HEK293 (cell line): Measurements from ENCODE around the gene OPCML.

Source experiments
- CTCF ChIA-PET: fragments of 350-600 bp; formaldehyde crosslinking; extraction: SDS; loops from one replicate; lab custom pipeline; 2021; ENCODE audit warnings: antibody characterized with exemption; lab: Yijun Ruan, JAX
- POLR2A ChIA-PET: fragments of 300-600 bp; formaldehyde crosslinking; extraction: SDS; loops from one replicate; lab custom pipeline; 2020; ENCODE audit warnings: antibody characterized with exemption, inconsistent platforms; lab: Yijun Ruan, JAX
- H3K27ac ChIP-seq: fragments of 200-500 bp; sonication (Bioruptor generic); 2 replicates; pipeline ENCODE4 v1.5.1; 2014; ENCODE audit warnings: low read depth, low read length, control low read depth, inconsistent platforms; ENCODE audit errors: extremely low read depth
- H3K36me3 ChIP-seq, 2 experiments: fragments of 200-500 bp in 1 of 2; sonication (Bioruptor generic) in 1 of 2; 1 replicate in 1 of 2; 2 replicates in 1 of 2; pipeline ENCODE4 v1.5.1; 2014 to 2017; ENCODE audit warnings: inconsistent platforms in 2 of 2, low read length in 2 of 2; ENCODE audit not compliant: control insufficient read depth in 2 of 2, insufficient read depth in 1 of 2
- H3K4me1 ChIP-seq: fragments of 200-500 bp; sonication (Bioruptor generic); 2 replicates; pipeline ENCODE4 v1.5.1; 2014; ENCODE audit warnings: mild to moderate bottlenecking, low read length, inconsistent platforms; ENCODE audit not compliant: control insufficient read depth, insufficient read depth
- H3K4me3 ChIP-seq: 2 replicates; pipeline ENCODE4 v1.5.1; 2011; ENCODE audit warnings: low read depth, mild to moderate bottlenecking, control low read depth, low read length, moderate library complexity
- H3K9me3 ChIP-seq: fragments of 200-500 bp; sonication (Bioruptor generic); 2 replicates; pipeline ENCODE4 v1.5.1; 2014; ENCODE audit warnings: low read depth, low read length, inconsistent platforms; ENCODE audit not compliant: control insufficient read depth, insufficient read depth
- ATF2 ChIP-seq: fragments of 450-650 bp; formaldehyde crosslinking; IDR thresholded peaks from 2 replicates; pipeline ENCODE4 v1.5.1; 2016; ENCODE audit warnings: missing biosample characterization, missing genetic modification characterization, low read depth
- EGR2 ChIP-seq: fragments of 450-650 bp; formaldehyde crosslinking; IDR thresholded peaks from 2 replicates; pipeline ENCODE4 v1.5.1; 2016; ENCODE audit warnings: low read depth, missing biosample characterization, missing genetic modification characterization
- GLI4 ChIP-seq: fragments of 450-650 bp; formaldehyde crosslinking; IDR thresholded peaks from 2 replicates; pipeline ENCODE4 v1.5.1; 2016; ENCODE audit warnings: missing biosample characterization, missing genetic modification characterization
- IKZF3 ChIP-seq: fragments of 450-650 bp; IDR thresholded peaks from 2 replicates; pipeline ENCODE4 v1.5.0; 2018; ENCODE audit warnings: missing biosample characterization, mild to moderate bottlenecking, missing genetic modification characterization, moderate library complexity
- ZBTB11 ChIP-seq: fragments of 450-650 bp; formaldehyde crosslinking; conservative IDR thresholded peaks from 2 replicates; pipeline ENCODE4 v1.5.1; 2016; ENCODE audit warnings: low read depth, missing biosample characterization, missing genetic modification characterization
- ZBTB44 ChIP-seq: fragments of 450-650 bp; IDR thresholded peaks from 2 replicates; pipeline ENCODE4 v1.5.1; 2018; ENCODE audit warnings: missing biosample characterization, mild to moderate bottlenecking, missing genetic modification characterization
- ZBTB6 ChIP-seq: fragments of 450-650 bp; formaldehyde crosslinking; IDR thresholded peaks from 2 replicates; pipeline ENCODE4 v1.5.1; 2017; ENCODE audit warnings: missing biosample characterization, missing genetic modification characterization
- ZEB2 ChIP-seq: fragments of 450-650 bp; formaldehyde crosslinking; IDR thresholded peaks from 2 replicates; pipeline ENCODE4 v1.5.1; 2016; ENCODE audit warnings: missing biosample characterization, missing genetic modification characterization
- ZNF146 ChIP-seq: fragments of 450-650 bp; formaldehyde crosslinking; IDR thresholded peaks from 2 replicates; pipeline ENCODE4 v1.5.1; 2016; ENCODE audit warnings: missing biosample characterization, missing genetic modification characterization
- ZNF169 ChIP-seq: fragments of 450-650 bp; formaldehyde crosslinking; IDR thresholded peaks from 2 replicates; pipeline ENCODE4 v1.5.1; 2016; ENCODE audit warnings: missing biosample characterization, missing genetic modification characterization
- ZNF174 ChIP-seq: fragments of 450-650 bp; formaldehyde crosslinking; IDR thresholded peaks from 2 replicates; pipeline ENCODE4 v1.5.0; 2017; ENCODE audit warnings: missing biosample characterization, mild to moderate bottlenecking, missing genetic modification characterization
- ZNF19 ChIP-seq: fragments of 450-650 bp; formaldehyde crosslinking; IDR thresholded peaks from 2 replicates; pipeline ENCODE4; 2016; ENCODE audit warnings: missing biosample characterization, missing genetic modification characterization, low read depth
- ZNF211 ChIP-seq: fragments of 450-650 bp; formaldehyde crosslinking; IDR thresholded peaks from 2 replicates; pipeline ENCODE4 v1.5.1; 2016; ENCODE audit warnings: low read depth, missing biosample characterization, missing genetic modification characterization
- ZNF24 ChIP-seq: fragments of 450-650 bp; formaldehyde crosslinking; IDR thresholded peaks from 2 replicates; pipeline ENCODE4 v1.5.1; 2016; ENCODE audit warnings: missing biosample characterization, missing genetic modification characterization
- ZNF350 ChIP-seq: fragments of 450-650 bp; formaldehyde crosslinking; IDR thresholded peaks from 2 replicates; pipeline ENCODE4 v1.5.0; 2017; ENCODE audit warnings: missing biosample characterization, mild to moderate bottlenecking, missing genetic modification characterization
- ZNF449 ChIP-seq: fragments of 450-650 bp; formaldehyde crosslinking; IDR thresholded peaks from 2 replicates; pipeline ENCODE4 v1.5.1; 2017; ENCODE audit warnings: missing biosample characterization, mild to moderate bottlenecking, missing genetic modification characterization, moderate library complexity
- ZNF544 ChIP-seq: fragments of 450-650 bp; formaldehyde crosslinking; IDR thresholded peaks from 2 replicates; pipeline ENCODE4 v1.5.0; 2017; ENCODE audit warnings: missing biosample characterization, missing genetic modification characterization
- ZNF629 ChIP-seq: fragments of 450-650 bp; formaldehyde crosslinking; IDR thresholded peaks from 2 replicates; pipeline ENCODE4 v1.5.1; 2017; ENCODE audit warnings: missing biosample characterization, missing genetic modification characterization
- ZNF768 ChIP-seq: fragments of 450-650 bp; formaldehyde crosslinking; IDR thresholded peaks from 2 replicates; pipeline ENCODE4 v1.5.1; 2018; ENCODE audit warnings: missing biosample characterization, mild to moderate bottlenecking, missing genetic modification characterization
- ZNF791 ChIP-seq: fragments of 450-650 bp; formaldehyde crosslinking; IDR thresholded peaks from 2 replicates; pipeline ENCODE4 v1.5.1; 2016; ENCODE audit warnings: missing biosample characterization, missing genetic modification characterization
- ZNF837 ChIP-seq: fragments of 450-650 bp; formaldehyde crosslinking; IDR thresholded peaks from 2 replicates; pipeline ENCODE4 v1.5.1; 2016; ENCODE audit warnings: missing biosample characterization, missing genetic modification characterization

OPCML gene

DNA sequence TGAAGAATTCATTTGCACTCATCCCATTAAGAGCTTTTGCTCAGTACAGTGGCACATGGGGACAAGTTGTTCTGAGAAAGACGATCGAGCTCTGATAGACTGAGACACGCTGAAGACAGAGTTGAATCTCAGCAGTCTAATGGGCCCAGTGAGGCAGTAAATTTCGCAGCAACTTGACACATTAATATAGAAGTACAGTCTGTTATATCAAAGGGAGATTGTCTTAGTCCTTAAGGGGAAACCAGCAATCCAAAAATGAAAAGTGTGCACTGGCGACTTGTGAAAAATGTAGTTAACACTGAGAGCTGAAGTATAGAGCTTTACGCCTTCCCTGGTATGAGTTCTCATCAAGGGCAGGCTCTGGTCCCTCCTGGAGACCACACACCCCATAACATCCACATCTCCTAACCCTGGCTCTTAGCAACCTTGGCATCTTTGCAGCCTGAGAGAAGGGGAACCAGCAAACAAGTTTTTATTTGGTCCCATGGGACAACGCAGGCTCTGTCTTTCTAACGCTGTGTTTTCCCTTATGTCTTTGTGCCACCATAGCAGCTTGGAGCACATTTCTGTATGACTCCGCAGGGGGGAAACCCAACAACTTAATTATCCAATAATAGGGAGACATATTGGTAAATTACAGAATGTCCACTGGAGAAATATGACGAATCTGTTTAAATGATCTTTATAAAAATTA lies 952.5 kb downstream of the OPCML start (continued):
- TF ChIP-seq ZBTB6 (tag by site-specific recombination) (no peak), GLI4 (tag by site-specific recombination) (no peak), ZNF350 (tag by site-specific recombination) (no peak), ZNF169 (no peak), ZNF174 (tag by site-specific recombination) (no peak)

DNA sequence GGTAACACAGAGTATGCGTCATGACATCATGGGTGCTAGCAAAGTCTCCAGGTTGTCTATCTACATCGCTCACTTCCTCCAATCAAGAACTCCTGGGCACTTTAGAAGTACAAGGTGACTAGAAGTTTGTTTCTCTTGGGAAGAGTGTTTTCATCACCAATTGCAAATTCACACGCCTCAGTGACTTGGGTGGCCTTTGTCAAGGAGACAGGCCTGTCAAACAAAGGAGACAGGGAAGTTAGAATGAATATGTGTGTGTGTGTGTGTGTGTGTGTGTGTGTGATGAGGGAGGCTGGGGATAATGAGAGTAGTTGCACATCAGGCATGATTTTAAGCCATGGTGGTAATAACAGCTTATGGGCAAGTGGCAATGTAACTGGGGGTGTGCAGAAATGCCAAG lies 953.2 kb downstream of the OPCML start:
- CTCF ChIA-PET, result interaction anchor here (0.7 kb wide), 1 partner anchor 684 kb away, joined by 3 read pairs; no protein-coding TSS in a partner anchor
- no peaks in the 10 kb centered on the region for H3K36me3 ChIP-seq
- TF ChIP-seq ZNF544 (no peak), EGR2 (tag by site-specific recombination) (no peak), ZNF629 (tag by site-specific recombination) (no peak), ZNF449 (tag by site-specific recombination) (no peak), ZNF837 (no peak), ZNF146 (tag by site-specific recombination) (no peak), ZBTB11 (tag by site-specific recombination) (no peak), ZNF211 (tag by site-specific recombination) (no peak), ZEB2 (tag by site-specific recombination) (no peak), ZNF791 (tag by site-specific recombination) (no peak)
- no peaks in the 10 kb centered on the region for H3K9me3 ChIP-seq
- POLR2A ChIA-PET, result no interaction called here
- no peak overlapping the region for H3K27ac ChIP-seq
- no peaks in the 10 kb centered on the region for H3K4me1 ChIP-seq
- no peak overlapping the region for H3K4me3 ChIP-seq

DNA sequence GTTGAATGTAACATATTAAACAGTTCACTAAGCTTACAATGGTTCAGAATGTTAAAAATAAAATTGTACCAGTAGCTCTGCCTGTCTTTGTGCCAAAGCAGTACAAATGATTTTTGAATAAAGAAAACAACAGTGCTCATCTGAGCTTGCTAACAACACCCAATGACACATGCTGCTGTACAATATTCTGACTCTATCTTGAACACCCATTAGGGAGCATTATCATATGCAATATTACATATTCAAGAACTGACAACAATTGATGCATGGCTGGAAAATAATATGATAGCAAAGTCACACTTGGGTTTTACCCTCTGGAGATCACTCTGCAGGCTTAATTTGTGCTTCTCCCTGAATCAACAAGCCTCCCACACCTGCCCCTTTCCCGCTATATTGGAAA lies 953.7 kb downstream of the OPCML start:
- POLR2A ChIA-PET, result no interaction called here
- TF ChIP-seq ATF2 (no peak), ZNF211 (tag by site-specific recombination) (no peak), IKZF3 (no peak), ZBTB44 (tag by site-specific recombination) (no peak), ZNF19 (tag by site-specific recombination) (no peak), ZNF768 (no peak), ZNF24 (tag by site-specific recombination) (no peak)
- CTCF ChIA-PET, result no interaction called here
- Histone ChIP-seq H3K4me1 (no peaks in the 10 kb centered on the region), H3K4me3 (no peak overlapping the region), H3K36me3 (no peaks in the 10 kb centered on the region), H3K9me3 (no peaks in the 10 kb centered on the region), H3K27ac (no peak overlapping the region)
